Measurements from ENCODE around the gene SLC41A3.
"Not testable (repeated sequence)": the region's sequence is repeated elsewhere in the genome, so short reads cannot be mapped to it uniquely, and the experiment has no call there.

The SLC41A3 gene

DNA sequence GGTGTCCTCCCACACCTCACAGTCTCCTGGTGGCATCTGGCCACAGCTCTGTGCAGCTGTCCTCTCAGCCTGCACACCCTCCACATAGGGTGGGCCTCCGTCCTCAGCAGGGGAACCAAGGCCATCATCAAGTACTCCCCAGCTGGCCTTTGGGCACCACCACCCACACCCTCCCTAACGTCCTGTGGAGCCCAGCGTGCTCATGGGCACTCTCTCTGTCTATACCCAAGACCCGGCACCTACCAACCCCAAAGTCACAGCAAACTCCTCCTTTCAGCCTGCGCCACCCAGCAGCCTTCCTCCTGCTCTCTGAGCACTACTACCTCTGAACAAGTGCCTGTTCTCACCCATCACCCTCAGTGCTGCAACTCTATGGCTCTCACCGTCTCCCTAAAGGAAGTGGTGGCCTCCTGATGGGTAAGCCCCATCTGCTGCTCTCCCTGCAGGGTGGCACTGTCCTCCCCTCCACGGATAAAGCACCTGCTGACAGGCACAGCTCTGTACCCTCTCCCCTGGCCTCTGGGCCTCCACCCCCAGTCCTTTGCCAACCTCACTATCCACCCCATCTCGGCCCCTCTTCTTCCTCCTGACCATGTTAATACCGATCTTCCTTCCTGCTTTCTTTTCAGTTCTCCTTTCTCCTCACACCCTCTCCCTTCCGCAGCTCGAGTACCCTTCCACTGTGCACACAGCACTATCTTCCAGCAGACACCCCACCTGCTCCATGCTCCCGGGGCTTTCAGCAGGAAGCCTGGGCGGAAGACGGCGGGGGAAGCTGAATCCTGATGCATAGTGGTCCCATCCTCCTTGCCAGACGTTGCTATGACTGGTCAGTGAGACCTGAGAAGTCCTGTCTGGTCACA lies 31.5 kb downstream of the SLC41A3 start:
- DNase-seq: no peak

DNA sequence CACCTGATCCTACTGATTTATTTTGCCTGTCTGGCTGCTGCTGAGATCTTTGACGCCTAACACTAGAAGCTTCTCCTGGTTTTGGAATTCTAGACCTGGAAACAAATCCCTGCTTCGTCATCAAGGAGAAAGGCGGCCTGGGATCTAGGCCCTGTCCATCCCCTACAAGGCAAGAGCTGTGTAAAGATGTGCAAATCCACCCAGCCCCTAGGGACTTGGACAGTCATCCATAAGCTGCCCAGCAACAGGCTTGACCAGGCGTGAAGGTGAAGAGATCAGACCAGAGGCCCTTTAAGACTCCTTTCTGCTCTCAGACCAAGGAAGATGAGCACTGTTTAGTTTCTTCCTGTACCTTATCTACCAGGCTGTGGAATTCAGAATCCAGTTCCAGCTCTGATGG lies 32.2 kb downstream of the SLC41A3 start:
- no peak for DNase-seq

DNA sequence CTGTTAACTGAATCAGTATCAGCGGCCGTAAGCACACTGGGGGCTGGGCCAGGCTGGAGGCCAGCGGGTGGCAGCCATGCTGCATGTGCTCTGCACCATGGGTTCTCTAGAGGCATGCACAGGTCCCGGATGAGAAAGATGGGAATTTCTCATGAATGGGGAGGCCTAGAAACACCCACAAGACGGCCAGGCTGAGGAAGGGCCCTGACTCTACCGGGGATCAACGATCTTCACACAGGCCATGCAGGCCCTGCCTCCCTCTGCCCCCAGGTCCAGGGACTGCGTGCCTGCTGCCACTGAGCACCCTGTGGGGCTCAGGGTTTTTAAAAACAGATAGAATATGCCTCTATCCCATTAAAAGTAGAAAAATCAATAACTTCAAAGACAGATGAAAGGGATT lies 32.7 kb downstream of the SLC41A3 start:
- DNase-seq: no peak

DNA sequence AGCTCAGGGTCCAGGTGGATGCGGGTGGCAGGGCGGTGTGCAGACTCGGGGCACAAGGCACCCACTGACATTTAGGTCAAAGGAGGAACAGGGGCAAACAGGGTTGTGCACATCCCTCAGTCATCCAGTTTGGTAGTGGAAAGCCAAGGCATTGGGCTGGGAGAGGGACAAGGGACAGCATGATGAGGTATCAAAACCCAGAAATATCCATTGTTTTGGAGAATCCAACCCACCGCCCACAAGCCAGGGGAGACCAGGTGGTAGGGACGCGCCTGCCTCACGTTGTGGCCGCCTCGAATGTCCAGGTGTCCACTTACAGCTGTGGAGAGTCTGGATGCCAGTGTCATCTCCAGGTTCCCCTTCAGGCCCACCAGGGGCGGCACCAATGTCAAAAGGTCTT lies 33.3 kb downstream of the SLC41A3 start:
- no peak for DNase-seq

DNA sequence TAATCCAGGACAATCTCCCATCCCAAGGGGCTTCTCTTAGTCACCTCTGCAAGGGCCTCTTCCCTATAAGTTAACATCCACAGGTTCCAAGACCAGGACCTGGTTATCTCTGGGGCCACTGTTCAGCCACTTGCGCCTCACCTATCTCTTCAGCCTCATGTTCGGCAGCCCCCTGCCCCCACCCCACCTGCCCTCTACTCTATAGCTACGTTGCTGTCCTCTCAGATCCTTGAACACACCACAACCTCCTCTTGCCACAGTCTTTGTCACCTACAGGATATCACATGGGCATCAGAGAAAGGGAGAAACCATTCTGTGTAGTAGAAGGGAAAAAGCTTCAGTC lies 33.9 kb downstream of the SLC41A3 start:
- DNase-seq: no peak

DNA sequence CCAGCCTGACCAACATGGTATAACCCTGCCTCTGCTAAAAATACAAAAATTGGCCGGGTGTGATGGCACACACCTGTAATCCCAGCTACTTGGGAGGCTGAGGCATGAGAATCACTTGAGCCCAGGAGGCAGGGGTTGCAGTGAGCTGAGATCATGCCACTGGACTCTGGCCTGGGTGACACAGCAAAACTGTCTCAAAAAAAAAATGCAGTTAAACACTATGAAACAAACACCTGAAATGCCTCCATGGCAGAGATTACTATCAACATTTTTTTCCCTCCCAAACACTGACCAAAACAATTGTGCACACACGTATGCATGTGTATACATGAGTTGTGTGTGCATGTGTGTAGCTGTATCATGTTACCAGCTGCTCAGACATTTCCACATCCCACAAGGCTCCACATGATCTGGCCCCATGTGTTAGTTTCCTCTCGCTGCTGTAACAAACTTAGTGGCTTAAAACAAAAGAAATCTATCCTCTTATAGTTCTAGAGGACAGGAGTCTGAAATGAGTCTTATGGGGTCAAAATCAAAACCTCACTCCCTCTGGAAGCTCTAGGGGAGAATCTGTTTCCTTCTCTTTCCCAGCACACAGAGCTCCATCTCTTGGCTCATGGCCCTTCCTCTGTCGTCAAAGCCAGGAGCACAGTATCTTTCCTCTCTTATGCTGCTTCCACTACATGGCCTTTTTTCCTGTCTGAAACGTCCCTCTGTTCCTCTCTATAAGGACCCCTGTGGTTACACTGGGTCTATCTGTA lies 34.5 kb downstream of the SLC41A3 start:
- DNase-seq: no peak

DNA sequence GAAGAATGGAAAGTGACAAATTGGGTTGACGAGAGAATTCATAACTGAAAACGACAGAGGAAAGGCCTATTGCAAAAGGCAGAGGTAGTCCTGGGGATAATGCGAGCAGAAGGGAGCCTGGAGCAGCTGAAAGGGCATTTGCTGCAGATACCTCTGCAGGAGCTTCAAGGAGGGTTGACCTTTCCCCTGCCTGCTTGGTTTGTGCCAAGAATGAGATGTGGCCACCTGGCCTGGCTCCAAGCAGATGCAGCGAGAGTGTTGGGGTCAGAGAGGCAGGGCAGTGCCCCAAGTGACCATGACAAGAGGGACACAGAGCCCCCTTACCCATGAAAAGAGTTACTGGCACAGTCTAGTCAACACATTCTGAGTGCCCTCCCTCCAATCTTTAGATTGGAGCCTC lies 43.5 kb downstream of the SLC41A3 start:
- DNase-seq: no peak

DNA sequence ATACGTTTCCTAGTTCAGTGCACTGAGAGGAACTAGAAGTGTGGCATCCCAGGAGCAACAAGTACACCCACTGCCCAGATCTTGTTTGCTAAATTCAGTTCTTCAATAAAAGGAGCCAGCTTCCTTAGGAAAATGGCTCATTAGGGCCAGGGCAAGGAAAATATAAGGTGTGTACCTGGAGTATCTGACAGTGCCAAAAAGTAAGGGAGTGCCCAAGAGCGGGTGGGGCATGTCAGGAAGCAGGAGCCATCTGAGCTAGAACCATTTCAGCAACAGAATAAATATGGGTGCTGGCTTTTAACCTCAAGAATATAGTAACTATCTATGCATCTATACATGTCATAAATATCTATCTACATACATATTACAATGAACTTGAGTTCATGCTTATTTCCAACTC lies 44.1 kb downstream of the SLC41A3 start:
- DNase-seq: no peak

DNA sequence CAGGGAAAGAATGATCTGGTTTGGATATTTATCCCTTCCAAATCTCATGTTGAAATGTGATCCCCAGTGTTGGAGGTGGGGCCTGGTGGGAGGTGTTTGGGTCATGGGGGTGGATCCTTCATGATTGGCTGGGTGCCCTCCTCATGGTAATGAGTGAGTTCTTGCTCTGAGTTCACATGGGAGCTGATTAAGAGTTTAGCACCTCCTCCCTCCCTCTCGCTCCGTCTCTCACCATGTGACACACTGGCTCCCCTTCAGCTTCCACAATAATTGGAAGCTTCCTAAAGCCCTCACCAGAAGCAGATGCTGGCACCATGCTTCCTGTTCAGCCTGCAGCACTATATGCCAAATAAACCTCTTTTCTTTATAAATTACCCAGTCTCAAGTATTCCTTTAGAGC lies 45.1 kb downstream of the SLC41A3 start:
- DNase-seq: not testable (repeated sequence)

DNA sequence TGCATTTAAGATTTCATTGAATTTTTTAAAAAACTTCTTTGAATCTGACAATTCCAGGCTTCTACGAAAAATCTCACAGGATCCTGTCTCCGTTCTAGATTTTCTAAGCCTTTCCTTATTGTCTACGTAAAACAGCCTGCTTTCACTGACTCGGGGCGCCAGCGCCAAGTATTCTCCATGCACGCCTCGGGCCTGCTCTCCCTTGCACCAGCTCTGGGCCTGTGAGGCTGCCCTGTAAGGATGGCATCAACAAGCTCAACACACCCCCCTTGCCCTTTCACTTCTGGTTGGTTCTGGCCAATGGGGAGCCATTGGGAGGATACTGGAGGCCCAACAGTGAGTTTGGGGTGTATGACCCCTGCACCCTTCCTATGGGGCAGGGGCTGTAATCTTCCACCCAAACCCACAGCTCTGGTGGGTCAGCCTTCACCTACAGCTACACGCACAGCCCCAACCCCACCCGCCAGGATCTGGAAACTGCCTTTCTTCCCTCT lies 47.8 kb downstream of the SLC41A3 start:
- DNase-seq: no peak

DNA sequence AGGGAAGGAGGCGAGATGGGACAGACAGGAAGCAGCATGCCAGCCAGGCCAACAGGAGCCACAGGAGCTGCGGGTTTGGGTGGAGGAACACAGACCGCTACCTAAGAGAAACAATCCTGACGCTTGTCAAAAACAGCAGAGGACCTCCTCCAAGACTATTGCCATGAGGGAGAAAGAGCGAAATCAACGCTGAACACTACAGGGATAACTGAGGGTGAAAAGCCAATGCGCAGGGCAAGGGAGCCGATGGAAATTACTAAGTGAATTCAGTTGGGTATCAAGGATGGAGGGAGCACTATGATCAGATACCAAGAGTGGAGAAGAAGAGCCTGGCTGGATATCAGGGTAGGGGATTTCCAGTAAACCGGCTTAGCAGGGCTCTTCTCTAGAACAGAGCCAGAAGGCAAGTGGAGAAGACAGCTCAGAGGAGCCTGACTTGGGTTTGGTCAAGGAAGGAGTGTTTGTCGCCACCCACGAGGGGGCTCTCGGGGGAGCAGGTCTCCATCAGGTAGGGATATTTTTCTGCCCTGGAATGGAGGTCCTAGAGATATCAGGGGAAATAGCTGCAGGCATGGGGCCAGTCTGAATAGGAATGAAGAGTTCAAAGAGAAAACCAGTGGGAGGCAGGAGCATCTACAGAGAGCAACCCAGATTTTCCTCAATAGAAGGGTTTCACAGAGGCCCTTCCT lies 48.4 kb downstream of the SLC41A3 start:
- DNase-seq: no peak

DNA sequence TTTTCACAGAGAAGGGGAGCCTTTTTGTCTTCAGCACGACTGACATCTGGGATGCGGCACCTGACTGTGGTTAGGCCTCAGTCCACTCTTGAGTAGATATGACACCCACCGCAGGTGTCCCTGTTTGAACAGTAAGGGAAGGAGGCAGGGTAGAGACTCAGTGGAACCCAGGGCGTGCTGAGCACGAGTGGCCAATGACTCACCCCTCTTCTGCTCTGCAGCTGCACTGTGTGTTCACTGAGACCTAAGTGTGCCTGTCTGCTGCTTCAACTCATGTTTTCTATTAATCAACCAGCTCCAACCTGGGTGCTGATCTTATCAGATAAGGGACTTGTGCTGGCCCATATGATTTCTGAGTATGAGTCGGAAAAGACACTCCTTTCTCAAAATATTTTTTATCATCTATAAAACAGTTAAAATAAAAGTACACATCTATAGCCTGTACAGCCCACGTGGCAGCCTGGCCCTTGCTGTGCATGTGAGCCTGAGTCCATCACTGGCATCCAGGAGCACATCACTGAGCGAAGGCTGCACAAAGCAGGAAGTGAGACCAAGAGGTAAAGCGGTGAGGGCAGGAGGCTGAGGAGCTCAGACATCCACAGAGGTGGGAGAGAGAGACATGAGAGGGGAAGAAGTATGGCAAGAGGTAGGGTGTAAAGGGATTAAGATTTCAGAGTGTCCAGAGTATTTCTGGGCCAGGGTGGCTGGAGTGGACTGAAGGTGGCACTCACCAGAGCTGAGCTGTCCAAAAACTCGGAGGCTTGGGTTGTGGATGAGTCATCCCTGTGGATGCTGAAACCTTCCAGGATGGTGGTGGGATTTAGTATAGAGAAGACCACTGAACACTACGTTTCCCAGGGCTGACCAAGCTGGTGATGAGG lies 49.2 kb downstream of the SLC41A3 start:
- DNase-seq: peak; percentile 51

DNA sequence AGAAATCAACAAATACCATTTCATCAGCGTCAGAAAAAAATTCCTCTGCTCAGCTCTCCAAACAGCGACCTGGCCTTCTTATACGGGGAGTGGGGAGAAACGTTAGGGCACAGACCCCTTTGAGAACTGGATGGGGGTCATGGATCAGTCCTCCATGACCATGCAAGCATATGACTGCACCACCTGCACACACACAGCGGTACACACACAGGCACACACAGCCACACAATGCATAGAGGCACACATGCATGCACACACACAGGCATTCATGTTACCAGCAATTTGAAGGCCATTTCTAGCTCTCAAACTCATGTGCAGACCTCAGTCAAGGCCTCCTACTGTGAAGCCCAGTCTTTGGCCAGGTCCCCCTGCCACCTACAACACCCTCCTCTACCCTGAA lies 50.2 kb downstream of the SLC41A3 start:
- no peak for DNase-seq

DNA sequence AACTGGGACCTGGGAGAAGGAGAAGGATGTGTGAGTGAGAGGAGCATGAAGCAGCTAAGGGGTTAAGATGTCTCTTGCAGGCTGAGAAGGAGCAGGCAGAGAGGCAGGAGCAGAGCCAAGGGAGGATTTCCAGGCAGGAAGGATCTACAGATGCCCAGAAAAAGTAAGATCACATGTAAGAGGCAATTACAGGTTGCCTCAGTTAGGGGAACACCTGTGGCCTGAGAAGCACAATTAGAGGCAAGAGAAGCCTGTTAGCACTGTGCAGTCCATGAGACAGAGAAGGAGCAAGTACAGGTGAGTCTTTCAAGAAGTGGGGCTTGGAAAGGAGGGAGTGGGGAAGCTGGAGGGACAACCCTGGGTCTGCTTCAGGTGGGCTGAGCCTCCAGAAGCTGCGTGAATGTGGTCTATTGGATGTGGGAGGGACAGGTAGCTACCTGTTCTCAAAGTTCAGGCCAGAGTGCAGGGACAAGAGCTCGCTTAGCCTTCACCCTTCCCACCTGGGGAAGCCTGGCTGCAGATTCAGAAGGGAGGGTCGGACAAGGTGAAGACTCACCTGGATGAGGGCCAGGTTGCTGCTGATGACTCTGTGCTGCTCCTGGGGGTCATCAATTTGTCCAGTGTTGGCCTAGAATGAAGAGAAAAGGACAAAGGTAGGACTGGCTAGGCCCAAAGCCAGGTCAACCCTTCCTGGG lies 50.7 kb downstream of the SLC41A3 start:
- DNase-seq: no peak

DNA sequence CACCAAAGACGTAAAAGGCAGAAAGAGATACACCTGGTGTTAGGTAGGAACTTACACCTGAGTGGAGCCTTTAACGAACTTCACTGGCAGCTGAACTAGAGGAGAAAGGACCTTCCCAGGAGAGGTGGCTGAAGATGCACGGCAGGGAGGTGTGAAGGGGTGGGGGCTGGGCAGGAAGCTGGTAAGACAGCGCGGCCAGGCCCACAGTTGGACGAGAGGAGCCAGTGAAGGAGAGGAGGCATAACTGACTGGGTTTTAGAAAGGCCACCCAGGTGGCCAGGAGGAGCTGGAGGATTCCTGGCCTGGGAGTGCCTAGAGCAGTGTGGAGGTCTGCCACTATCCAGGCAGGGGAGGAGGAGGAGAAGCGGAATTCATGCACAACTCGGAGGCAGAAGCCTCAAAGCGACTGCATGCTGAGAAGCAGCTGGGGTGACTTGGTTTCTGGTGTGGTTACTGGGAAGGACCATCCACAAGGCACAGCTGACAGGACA lies 51.9 kb downstream of the SLC41A3 start:
- no peak for DNase-seq

DNA sequence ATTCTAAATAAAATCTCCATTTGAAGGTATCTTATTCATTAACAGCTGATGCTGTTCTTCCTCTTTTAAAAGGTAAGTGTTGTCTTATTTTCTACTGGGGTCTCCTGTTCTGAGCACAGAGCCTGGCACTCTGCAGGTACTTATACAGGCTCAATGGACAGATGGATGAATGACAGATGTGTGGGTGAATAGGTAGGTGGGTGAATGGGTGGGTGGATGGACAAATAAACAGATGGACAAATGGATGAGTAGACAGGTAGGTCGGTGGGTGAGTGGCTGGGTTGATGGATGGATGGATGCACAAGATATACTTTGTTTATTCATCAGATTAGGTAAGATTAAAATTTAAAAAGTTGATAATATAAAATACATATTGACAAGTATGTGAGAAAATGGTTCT lies 53.5 kb downstream of the SLC41A3 start:
- no peak for DNase-seq

DNA sequence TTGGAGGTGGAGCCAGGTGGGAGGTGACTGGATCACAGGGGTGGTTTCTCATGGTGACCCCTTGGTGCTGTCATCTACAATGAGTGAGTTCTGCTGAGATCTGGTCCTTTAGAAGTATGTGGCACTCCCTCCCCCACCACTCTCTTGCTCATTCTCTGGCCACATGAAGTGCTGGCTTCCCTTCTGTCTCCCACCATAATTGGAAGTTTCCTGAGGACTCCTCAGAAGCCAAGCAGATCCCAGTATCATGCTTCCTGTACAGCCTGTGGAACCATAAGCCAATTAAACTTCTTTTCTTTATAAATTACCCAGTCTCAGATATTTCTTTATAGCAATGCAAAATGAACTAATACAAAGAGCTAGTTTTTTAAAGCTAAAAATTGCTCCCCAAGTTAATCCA lies 54.7 kb downstream of the SLC41A3 start:
- no peak for DNase-seq

DNA sequence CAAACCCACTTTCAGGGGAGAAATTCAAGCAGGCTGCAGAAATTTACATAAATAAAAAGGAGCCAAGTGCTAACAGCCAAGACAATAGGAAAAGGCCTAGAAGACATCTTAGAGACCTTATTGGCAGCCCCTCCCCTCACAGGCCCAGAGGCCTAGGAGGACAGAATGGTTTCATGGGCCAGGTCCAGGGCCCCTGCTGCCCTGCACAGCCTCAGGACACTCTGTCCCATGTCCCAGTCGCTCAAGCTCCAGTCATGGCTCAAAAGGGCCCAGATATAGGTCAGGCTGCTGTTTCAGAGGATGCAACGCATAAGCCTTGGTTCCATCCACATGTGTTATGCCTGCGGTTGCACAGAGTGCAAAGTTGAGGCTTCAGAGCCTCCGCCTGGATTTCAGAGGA lies 55.8 kb downstream of the SLC41A3 start:
- no peak for DNase-seq

DNA sequence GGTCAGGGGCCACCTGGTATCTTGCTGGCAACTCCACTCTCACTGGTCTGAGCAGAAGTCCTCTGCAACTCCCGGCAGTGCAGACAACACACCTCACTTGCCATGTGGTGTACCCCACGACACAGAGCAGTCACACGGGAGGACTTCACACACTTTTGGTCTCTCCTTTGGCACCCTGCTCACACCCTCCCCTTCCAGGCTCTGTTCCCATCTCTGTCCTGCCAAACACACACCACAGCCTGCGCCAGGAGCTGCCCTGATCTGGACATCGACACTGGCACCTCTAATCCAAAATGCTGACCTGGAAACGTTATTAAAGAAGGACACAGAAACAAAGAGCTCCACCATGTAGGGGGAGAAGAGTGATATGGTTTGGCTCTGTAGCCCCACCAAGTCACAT lies 57.2 kb downstream of the SLC41A3 start:
- no peak for DNase-seq

DNA sequence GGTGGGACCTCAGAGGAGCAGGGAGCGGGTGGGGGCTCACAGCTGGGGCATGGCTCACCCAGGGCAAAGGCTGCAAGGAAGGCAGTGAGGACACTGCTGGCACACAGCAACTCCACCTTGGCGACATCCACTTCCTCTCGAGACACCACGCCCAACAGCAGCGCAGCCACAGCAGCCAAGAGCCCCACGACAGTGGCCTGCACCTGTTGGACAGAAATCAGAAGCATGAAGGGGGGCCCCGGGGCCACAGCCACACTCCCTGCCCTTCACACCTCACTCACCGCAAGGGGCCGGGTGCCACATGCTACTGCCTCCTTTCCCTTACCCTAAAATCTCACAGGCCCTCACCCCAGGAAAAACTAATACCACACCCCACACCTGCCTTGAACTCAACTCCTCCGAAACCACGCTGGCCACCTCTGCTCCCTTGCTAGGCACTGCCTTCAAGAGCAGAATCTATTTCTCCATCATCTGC lies 57.6 kb downstream of the SLC41A3 start:
- DNase-seq: no peak

DNA sequence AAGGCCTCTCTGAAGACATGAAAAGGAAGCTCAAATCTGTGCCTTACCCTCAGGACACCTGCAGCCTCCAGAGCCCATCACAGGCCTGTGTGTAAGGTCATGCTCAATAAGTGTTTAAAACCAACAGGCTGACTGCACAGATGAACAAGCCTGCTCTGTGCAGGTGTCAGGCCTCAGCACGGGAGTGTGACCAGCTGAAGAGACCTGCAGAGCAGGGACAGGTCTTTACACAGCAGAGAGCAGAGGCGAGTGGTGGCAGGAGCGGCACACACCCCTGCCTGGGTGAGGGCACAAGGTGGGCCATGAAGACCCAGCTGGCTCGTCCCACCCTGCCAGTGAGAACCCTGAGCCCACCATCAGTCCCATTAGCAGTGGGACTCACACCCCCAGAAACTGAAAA lies 58.1 kb downstream of the SLC41A3 start:
- no peak for DNase-seq

Data from hematopoietic multipotent progenitor cell treated with erythropoietin and hydrocortisone succinate and interleukin-3 and kit ligand, for 8 days (in vitro differentiated cells).